HG02840 (cell line): ENCODE data around the gene TEX22.

ENCODE experiments used
- ATAC-seq: cut with Tn5 transposase; IDR thresholded peaks from one replicate; pipeline ENCODE4 v1.9.1; 2021; ENCODE audit warnings: mild to moderate bottlenecking, moderate library complexity, moderate number of reproducible peaks; ENCODE audit not compliant: unreplicated experiment, low FRiP score

Gene TEX22

GRCh38 chr14:105395538-105395854 lies 2.8 kb upstream of the TEX22 start:
- no peak for ATAC-seq

- no peak for ATAC-seq
Measured at GRCh38 chr14:105397350-105397931, 897 bp upstream of the TEX22 start.

- peak; percentile 38 for ATAC-seq
Measured at GRCh38 chr14:105398726-105399465, 558 bp downstream of the TEX22 start.

GRCh38 chr14:105399466-105399775 lies 1.1 kb downstream of the TEX22 start:
- ATAC-seq: no peak

- no peak for ATAC-seq
Measured at GRCh38 chr14:105400016-105400415, 1.7 kb downstream of the TEX22 start.

- ATAC-seq: no peak
Measured at GRCh38 chr14:105401699-105402098, 3.4 kb downstream of the TEX22 start.

- no peak for ATAC-seq
Measured at GRCh38 chr14:105408592-105408991, 10.3 kb downstream of the TEX22 start.

GRCh38 chr14:105409364-105409763 lies 11.0 kb downstream of the TEX22 start:
- no peak for ATAC-seq

- ATAC-seq: no peak
Measured at GRCh38 chr14:105410642-105411016, 12.3 kb downstream of the TEX22 start.

- no peak for ATAC-seq
Measured at GRCh38 chr14:105411017-105411941, 12.9 kb downstream of the TEX22 start.

GRCh38 chr14:105411985-105412770 lies 13.8 kb downstream of the TEX22 start:
- ATAC-seq: no peak

- no peak for ATAC-seq
Measured at GRCh38 chr14:105412771-105413543, 14.6 kb downstream of the TEX22 start.

- no peak for ATAC-seq
Measured at GRCh38 chr14:105413544-105413886, 15.2 kb downstream of the TEX22 start.

GRCh38 chr14:105414456-105415371 lies 16.4 kb downstream of the TEX22 start:
- ATAC-seq: no peak

GRCh38 chr14:105415481-105416428 lies 17.4 kb downstream of the TEX22 start:
- no peak for ATAC-seq

GRCh38 chr14:105416671-105417070 lies 18.3 kb downstream of the TEX22 start:
- no peak for ATAC-seq

- ATAC-seq: no peak
Measured at GRCh38 chr14:105417690-105418121, 19.4 kb downstream of the TEX22 start.
